ENCODE measurements around the gene HMBS.
"Not testable (repeated sequence)": the region's sequence is repeated elsewhere in the genome, so short reads cannot be mapped to it uniquely, and the experiment has no call there.

The HMBS gene

DNA sequence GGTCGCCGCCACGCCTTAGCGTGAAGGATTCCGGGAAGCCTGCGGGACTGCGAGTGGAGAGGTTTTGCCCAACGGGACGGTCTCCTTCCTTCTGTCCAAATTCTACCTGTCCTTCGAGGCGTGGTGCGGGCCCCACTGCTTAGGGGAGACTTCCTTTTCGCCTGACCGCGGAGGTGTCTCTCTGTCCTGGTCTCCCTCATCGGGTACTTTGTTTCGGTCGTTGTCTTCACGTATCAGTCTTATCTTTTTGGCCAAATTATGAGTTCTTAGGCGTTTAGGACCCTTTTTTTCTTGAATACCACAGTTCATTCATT is 37.1 kb downstream of the HMBS start:
- no peak for DNase-seq

DNA sequence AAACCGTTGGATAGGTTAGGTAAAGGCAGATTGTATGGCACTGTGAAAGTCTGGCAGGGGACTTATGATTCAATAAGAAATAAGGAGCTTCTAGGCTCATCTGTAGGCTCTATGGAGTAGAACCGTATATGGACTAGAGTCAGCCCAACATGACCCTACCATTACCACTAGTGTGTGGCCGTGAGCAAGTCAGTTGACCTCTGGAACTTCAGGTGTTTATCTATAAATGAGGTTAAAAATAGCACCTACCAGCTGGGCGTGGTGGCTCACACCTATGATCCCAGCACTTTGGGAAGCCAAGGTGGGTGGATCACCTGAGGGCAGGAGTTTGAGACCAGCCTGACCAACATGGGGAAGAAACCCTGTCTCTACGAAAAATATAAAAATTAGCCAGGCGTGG is 41.1 kb downstream of the HMBS start:
- DNase-seq: no peak

DNA sequence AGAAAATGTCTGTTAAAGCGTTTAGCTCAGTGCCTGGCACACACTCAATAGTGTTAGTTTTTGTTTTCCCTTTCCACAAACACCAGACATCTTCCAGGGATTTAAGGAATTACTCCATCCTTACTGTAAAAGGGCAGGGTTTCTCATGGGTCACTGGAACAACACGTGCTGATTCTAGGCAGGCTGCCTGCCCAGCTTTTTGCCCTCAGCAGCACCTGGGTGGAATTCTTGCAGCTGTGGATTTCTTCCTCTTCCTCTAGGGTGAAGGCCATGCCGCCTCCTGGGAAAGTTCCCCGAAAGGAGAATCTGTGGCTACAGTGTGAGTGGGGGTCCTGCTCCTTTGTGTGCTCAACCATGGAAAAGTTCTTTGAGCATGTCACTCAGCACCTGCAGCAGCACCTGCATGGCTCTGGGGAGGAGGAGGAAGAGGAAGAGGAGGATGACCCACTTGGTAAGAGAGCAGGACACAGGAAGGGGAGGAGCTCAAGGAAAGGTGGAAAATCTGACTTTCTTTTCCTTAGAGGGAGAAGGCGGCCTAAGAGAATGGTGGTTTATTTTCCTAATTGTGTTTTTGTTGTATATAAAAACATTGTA is 42.1 kb downstream of the HMBS start:
- no peak for DNase-seq

DNA sequence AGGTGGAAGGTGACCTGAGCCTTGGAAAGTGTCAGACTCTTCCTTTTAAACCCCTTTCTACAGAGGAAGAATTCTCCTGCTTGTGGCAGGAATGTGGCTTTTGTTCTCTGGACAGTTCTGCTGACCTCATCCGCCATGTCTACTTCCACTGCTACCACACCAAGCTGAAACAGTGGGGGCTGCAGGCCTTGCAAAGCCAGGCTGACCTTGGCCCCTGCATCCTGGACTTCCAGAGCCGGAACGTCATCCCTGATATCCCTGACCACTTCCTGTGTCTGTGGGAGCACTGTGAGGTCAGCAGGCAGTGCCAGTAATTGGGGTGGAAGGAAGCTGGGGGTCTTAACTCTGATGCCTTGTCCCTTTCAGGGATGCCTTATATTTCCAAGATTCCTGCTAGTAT is 46.0 kb downstream of the HMBS start:
- DNase-seq: no peak

DNA sequence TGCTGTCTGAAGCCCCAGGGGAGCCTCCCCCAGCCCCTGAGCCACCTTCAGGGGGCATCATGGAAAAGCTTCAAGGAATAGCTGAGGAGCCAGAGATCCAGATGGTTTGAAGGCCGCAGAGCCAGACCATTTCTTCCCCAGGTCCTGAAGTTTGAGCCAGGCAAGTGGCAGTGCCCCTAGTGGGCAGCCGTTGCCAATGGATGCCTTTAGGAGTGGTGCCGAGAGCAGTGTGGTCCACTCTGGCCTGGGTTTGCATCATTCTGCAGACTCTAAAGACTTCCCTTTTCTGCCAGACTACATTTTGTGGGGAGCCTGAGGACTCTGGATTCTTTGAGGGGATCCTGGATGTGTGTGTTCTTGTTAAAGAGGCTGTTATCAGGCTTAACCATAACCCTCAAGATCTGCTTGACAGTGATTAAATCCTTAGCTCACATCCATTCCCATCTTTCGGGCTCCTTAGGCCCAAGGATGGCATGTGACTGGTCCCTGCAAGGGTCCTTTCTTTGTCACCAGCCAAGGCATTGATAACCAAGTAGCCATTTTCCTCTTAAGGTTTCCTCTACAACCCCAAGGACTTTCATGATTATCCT is 49.8 kb downstream of the HMBS start:
- DNase-seq: no peak

DNA sequence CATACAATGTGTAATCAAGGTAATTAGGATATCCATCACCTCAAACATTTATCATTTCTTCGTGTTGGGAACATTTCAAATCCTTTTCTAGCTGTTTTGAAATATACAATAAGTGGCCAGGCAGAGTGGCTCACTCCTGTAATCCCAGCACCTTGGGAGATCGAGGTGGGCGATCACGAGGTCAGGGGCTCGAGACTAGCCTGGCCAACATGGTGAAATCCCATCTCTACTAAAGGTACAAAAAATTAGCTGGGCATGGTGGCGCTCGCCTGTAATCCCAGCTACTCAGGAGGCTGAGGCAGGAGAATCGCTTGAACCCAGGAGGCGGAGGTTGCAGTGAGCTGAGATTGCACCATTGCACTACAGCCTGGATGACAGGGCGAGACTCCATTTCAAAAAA is 54.6 kb downstream of the HMBS start:
- not testable (repeated sequence) for DNase-seq

Data from activated CD4-positive, alpha-beta T cell treated with anti-CD3 and anti-CD28 coated beads, Interleukin-2, amount 50 U/mL, for 48 hours (primary cell).